GM18951 (cell line): ENCODE measurements around the gene TUBGCP4.
"Not testable (repeated sequence)": the region's sequence is repeated elsewhere in the genome, so short reads cannot be mapped to it uniquely, and the experiment has no call there.

Experiments
- POLR2A ChIP-seq: IDR thresholded peaks from 4 replicates; pipeline ENCODE4 v1.6.1; 2011; ENCODE audit warnings: mild to moderate bottlenecking; ENCODE audit not compliant: insufficient read length, insufficient read depth; ENCODE audit errors: extremely low read depth
- in situ Hi-C: fragments of 300-500 bp; cut with MboI; formaldehyde crosslinking; loops from one replicate; pipeline ENCODE4 v1.12.0; 2022; ENCODE audit warnings: low sequenced_read_pairs, mixed read lengths, inconsistent platforms; ENCODE audit not compliant: unreplicated experiment

The TUBGCP4 gene

DNA sequence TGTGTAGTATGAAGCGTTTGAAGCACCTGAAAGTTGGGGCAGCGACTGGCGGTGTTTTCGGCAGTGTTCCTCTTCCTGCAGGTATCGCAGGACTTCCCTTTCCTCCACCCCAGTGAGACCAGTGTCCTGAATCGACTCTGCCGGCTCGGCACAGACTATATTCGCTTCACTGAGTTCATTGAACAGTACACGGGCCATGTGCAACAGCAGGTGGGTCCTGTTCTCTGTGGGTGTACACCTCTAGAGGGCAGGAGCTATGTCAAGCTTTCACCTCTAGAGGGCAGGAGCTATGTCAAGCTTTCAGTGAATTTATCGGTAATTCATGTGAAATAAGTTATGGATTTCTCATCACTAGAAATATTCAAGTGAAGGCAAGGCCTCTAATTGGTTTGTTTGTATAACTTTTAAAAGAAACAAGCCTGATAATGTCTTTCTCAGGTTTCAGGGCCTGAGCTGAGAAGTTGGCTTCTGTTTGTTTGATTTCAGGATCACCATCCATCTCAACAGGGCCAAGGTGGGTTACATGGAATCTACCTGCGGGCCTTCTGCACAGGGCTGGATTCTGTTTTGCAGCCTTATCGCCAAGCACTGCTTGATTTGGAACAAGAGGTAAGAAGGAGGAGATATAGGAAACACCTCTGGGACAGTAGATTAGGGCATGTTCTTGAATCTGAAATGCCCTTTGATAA is 5.3 kb downstream of the TUBGCP4 start:
- no peak for TF ChIP-seq POLR2A
- in situ Hi-C loops = no loop called here

DNA sequence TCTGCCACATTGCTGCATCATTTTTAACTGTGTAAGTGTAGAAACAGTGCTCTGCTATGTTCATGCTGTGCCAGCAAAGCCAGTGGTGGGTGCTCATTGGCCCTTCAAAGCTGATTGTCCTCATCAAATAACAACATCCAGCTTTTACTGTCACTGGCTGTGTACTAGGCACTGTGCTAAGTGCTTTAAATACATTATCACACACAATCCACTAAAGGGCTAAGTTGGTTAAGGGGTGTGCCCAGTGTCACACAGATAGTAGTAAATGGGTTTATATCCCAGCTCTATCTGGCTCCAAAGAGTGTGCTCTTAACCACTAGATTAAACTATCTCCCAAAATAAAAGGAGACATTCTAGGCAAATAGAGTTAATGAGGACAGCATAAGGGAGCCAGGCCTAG is 7.7 kb downstream of the TUBGCP4 start:
- no peak for TF ChIP-seq POLR2A
- in situ Hi-C loops = no loop called here

DNA sequence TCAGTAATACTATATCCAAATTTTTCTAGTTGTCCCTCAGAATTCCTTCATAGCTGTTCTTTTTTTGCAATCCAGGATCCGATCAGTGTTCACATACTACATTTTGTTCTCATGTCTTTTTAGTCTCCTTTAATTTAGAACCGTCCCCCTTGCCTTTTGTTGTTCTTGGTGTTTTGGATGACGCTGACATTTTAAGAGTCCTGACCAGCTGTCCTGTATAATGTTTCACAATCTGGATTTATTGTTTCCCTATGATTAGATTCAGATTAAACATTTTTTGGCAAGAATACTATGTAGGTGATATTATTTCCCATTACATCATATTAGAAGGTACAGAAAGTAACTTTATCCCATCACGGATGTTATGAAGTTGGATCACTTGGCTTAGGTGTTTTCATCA is 11.4 kb downstream of the TUBGCP4 start:
- no peak for TF ChIP-seq POLR2A

DNA sequence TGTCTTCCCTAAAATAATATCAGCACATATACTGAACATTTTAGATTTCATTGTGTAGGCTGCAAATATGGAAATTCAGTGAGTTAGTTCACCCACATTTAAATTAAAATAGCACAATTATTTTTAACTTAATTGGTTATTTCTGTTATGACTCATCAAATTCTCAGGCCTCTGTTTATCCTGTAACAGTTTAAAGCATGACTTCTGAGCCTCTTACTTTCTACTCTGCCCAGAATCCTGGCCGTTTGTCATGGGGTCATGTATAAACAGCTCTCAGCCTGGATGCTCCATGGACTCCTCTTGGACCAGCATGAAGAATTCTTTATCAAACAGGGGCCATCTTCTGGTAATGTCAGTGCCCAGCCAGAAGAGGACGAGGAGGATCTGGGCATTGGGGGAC is 12.2 kb downstream of the TUBGCP4 start:
- in situ Hi-C loops = no loop called here
- TF ChIP-seq POLR2A = no peak

More for the DNA sequence above, 11.4 kb downstream of the TUBGCP4 start:
- in situ Hi-C loops = no loop called here

DNA sequence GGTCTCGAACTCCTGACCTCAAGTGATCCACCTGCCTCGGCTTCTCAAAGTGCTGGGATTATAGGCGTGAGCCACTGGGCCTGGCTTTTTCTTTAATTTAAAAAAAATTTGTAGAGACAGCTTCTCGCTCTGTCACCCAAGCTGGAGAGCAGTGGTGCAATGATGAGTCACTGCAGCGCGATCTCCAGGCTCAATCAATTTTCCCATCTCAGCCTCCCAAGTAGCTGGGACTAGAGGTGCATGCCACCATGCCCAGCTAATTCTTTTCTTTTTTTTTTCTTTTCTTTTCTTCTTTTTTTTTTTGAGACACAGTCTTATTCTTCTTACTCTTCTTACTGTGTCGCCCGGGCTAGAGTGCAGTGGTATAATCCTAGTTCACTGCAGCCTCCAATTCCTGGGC is 19.8 kb downstream of the TUBGCP4 start:
- in situ Hi-C loops = no loop called here
- TF ChIP-seq POLR2A = no peak

DNA sequence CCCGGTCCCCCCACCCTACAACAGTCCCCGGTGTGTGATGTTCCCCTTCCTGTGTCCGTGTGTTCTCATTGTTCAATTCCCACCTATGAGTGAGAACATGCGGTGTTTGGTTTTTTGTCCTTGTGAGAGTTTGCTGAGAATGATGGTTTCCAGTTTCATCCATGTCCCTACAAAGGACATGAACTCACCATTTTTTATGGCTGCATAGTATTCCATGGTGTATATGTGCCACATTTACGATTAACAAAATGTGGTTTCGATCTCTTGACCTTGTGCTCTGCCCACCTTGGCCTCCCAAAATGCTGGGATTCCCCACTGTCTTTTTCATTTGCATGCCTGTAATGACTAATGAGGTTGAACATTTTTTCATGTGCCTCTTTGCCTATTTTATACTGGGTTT is 22.7 kb downstream of the TUBGCP4 start:
- in situ Hi-C loops = not testable (repeated sequence)

DNA sequence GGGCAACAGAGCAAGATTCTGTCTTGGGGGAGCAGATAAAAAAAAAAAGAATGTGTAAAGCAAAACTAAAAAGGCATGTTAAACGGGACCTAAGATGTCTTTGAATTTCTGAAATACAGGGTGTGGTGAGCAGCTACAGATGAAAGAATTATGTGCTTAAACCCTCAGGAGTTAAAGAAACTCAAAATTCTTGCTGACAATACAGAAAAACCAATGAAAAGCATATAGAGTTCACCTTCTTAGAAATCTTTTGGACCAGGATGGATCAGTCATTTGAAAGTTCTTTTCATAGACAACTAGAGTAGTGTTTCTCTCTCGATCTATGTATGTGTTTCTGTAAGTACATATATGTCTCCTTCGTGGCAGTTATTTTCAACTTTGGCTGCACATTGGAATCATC is 31.4 kb downstream of the TUBGCP4 start:
- TF ChIP-seq POLR2A = no peak
- in situ Hi-C loops = no loop called here

DNA sequence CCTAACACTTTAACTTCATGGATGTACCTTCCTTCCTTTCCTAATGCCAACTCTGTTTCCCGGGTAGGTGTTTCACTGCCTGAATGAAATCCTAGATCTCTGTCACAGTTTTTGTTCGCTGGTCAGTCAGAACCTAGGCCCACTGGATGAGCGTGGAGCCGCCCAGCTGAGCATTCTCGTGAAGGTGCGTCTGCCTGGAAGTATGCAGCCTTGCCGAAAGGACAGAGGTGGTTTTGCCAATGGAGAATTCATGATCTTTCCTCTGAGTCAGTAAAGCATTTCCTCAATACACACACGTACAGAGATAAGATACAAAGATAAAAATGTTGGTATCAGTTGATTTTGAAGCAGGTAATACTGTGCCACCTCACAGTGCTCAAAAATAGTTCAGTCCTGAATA is 32.7 kb downstream of the TUBGCP4 start:
- TF ChIP-seq POLR2A = no peak

DNA sequence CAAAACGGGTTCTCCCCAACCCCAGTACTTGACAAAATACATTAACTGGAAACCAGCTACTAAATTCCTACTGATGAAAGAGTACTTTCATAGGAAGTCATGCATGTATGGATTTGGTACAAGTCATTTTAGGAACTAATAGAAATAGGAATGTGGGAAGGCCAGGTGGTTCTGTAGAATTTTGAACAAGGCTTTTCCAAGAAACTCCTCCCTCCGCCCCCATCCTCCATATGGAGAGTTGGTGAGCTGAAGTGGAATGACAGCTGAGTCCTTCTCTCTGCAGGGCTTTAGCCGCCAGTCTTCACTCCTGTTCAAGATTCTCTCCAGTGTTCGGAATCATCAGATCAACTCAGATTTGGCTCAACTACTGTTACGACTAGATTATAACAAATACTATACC is 33.2 kb downstream of the TUBGCP4 start:
- TF ChIP-seq POLR2A = no peak
- in situ Hi-C loops = no loop called here

More for the DNA sequence above, 32.7 kb downstream of the TUBGCP4 start:
- in situ Hi-C loops = no loop called here

DNA sequence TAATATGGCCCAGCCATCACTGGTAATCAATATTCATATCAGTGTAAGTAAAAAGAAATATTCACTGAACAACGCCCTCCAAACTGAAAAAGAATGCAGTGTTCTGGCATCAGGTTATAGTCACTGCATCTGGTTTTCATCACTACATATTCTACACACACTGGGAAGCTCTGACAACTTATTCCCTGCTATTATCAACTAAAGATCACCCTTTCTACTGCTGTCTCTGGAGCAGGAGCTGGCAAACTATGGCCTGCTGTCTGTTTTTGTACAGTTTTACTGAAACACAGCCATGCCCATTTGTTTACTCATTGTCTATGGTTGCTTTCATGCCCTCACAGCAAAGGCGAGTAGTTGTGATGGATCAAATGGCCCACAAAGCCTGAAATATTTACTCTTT is 35.3 kb downstream of the TUBGCP4 start:
- in situ Hi-C loops = no loop called here
- TF ChIP-seq POLR2A = no peak

DNA sequence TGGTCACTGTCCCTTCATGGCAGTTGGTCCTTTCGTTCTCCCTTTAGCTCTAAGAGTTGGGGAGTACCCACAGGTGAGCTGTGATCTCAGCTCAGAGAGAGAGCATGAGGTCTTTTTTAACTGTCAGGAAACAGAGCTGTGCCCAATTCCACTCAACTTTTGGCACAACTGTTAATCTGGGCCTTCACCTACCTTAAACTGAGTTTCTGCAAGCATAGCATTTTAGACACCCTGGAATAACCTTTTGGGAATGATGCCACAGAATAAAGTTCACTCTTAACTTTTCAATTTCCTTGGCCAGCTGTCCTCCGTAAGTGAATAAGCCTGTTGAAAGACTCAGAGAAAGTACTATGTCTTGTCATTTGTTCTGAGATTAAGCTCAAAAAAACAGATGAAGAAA is 35.9 kb downstream of the TUBGCP4 start:
- no peak for TF ChIP-seq POLR2A
- in situ Hi-C loops = no loop called here

DNA sequence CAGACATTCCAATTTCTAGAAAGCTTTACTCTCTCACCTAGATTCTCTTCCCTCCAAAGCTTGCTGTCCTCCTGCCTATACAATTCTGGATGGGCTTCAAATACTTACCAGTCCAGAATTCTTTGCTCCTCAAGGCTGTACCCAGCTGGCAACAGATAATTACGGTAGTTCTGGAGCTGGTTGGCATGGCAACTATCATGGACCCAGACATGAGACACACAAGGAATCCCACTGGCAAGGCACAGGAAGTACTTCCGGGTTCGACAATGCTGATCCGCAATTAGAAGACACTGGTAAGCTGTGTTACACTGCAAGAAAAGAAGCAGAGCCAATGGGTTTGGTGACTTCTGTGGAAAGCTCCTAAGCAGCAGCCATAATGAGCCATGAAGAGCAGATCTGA is 37.9 kb downstream of the TUBGCP4 start:
- no peak for TF ChIP-seq POLR2A
- in situ Hi-C loops = no loop called here

DNA sequence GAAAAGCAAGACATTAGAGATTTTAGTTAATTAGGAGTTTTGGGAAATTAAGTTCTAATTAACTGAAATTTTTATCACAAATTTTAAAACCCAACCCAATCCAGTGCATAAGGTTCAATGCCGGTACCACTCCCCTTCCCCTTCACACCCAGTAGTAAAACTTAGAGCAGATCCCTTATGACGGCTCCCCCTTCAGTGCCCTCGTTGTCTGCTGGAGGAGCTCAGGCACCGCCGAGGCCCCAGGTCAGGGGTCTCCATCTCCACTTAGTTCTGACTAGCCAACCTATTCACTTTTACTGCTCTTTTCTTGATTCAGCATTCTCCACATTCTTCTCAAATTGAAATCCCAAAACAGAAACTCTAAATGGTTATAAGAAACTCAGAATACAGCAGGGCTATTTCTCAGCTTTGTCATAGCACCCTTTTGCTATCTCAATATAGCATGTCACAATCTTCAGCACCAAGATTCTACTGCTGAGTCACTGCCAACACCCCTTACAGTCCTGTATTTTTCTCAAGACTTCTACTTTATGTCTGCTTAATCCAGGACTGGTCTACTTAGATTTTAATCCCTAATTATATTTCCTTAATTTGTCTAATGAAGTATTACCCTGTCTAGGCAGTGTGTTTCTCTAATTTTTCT is 39.8 kb downstream of the TUBGCP4 start:
- TF ChIP-seq POLR2A = no peak
- in situ Hi-C loops = no loop called here

DNA sequence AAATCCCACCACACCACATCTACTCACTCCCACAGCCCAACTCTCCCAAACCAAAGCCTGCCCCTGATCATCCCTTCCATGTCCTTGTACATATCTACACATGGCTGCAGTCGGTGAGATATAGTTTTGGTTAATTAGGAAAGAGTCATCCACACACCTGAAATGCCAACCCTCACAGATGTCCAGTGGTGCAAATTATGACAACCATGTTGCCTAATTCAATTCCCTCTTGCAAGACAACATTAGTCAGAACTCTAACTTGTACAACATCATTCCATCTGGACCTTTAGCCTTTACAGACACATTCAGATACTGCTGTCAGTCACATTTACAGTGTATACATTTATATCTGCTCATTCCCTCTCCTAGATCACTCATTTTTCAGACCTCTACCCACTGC is 41.2 kb downstream of the TUBGCP4 start:
- in situ Hi-C loops = no loop called here
- no peak for TF ChIP-seq POLR2A
